GM06990 (cell line): Measurements from ENCODE around the gene VSTM2L.

Experiments
- DNase-seq: peaks from one replicate; pipeline ENCODE4 v3.0.0-alpha.2; 2011; ENCODE audit not compliant: insufficient read length; ENCODE audit errors: extremely low read depth
- H3K27me3 ChIP-seq: replicated peaks from 2 replicates; pipeline ENCODE4 v1.6.0; 2011; ENCODE audit warnings: low read length; ENCODE audit not compliant: control insufficient read depth, insufficient read depth
- H3K36me3 ChIP-seq: 2 replicates; pipeline ENCODE4 v1.5.1; 2011; ENCODE audit warnings: low read length; ENCODE audit not compliant: control insufficient read depth, insufficient read depth
- H3K4me3 ChIP-seq: replicated peaks from 2 replicates; pipeline ENCODE4 v1.5.1; 2011; ENCODE audit warnings: low read depth, mild to moderate bottlenecking, control low read depth, low read length
- TF ChIP-seq, protein P1 (sequence below): IDR thresholded peaks from 2 replicates; pipeline ENCODE4 v1.5.1; 2011; ENCODE audit warnings: low read length, control low read depth, mild to moderate bottlenecking, inconsistent platforms; ENCODE audit not compliant: insufficient read depth, poor library complexity, severe bottlenecking

The VSTM2L gene

DNA sequence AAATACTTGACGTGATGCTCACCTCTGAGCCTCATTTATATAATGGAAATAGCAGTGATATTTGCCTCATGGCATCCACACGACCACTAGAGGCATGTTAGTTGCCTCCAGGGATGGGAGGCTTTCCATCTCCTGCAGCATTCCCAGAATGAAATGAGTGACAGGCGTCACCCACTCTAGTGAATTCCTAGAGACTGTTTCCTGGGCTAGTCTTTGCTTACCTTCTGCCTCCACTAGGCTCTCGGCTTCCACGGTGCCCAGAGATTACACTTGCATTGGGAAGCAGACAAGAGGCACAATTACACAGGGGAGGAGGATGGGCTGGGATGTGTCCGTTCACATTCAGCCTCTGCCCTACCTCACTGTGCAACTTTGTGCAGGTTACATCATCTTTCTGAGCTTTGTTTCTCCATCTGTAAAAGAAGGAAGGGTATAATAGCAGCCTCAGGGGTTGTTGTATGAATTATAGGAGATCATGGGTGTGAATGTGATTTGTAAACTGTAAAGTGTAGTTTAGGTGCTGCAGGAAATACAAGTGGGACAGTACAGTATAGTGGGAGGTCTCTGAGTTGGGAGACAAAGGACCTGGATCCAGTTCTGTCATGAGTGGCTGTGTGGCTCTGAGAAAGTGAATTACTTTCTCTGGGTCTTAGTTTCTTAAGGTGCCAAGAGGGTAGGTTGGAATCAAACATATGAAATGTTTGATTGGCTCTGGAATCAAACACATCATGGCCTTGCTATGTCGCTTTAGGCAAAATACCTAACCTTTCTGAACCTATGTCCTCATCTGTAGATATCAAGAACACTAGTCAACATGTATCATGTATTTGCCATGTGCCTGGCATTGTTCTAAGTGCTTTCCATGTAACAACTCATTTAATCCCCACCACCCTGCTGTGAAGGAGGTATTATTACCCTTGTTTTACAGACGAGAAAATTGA is 3.6 kb upstream of the VSTM2L start:
- Histone ChIP-seq H3K36me3 (no peaks in the 10 kb centered on the region), H3K27me3 (no peaks in the 10 kb centered on the region; the same call in 1 of the 2 replicates), H3K4me3 (no peak overlapping the region)
- TF ChIP-seq, protein P1, sequence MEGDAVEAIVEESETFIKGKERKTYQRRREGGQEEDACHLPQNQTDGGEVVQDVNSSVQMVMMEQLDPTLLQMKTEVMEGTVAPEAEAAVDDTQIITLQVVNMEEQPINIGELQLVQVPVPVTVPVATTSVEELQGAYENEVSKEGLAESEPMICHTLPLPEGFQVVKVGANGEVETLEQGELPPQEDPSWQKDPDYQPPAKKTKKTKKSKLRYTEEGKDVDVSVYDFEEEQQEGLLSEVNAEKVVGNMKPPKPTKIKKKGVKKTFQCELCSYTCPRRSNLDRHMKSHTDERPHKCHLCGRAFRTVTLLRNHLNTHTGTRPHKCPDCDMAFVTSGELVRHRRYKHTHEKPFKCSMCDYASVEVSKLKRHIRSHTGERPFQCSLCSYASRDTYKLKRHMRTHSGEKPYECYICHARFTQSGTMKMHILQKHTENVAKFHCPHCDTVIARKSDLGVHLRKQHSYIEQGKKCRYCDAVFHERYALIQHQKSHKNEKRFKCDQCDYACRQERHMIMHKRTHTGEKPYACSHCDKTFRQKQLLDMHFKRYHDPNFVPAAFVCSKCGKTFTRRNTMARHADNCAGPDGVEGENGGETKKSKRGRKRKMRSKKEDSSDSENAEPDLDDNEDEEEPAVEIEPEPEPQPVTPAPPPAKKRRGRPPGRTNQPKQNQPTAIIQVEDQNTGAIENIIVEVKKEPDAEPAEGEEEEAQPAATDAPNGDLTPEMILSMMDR = no peak
- DNase-seq = no peak

DNA sequence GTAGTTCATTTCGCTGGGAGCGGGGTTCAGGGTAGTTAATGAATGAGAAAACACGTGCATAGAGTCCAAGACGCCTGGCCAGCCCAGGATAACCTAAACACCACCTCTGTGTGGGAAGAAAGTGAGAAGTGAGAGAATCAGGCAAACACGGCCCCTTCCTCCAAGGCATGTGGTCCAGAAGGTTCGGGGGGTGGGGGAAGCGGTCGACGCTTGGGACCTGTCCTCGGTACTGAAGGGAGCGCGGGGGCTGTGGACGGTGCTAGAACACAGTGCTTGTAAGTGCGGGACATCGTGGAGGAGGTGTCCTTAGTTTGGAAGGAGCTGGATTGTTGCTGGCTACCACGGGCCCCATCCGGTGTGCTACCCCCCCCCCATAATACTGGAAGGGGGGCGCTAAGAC is 1.7 kb upstream of the VSTM2L start:
- Histone ChIP-seq H3K36me3 (no peaks in the 10 kb centered on the region), H3K27me3 (no peaks in the 10 kb centered on the region; the same call in 1 of the 2 replicates), H3K4me3 (no peak overlapping the region)
- DNase-seq = no peak
- TF ChIP-seq, protein P1 = no peak

DNA sequence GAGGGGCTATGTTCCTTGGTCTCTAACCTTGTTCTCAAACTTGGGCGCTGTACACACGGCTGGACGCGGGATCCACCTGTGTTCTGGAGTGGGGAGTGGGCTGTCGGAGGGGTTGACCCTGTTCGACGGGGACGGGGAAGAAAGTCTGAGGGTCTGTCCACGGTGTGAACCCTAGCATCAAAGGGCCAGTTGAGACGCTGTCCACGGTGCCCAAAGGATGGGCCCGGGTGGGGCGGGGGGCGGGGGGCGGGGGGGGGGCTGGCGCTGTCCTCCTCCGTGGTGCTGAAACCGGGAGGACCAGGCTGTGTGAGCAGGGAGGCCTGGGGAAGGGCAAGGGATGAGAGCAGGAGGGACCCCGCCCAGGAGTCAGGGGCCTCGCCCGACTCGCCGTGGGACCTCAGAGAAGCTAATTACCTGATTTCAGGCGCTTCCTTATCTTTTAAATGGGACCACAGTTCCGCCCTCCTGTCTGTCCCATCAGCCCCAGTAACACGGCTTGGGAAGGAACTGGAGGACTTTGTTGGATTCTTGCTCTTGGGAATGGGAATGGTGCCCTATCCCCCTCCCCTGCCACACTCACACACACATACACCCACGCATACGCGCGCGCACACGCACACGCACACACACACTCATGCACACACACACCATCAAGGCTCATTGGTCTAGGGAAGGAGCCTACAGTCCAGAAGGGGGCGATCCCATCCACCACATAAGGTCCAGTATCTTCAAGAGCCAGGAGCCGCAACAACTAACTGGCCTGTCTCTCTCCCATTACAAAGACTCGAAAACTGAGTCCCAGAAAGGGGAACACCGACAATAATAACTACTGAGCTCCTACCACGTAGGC is 1.0 kb upstream of the VSTM2L start:
- TF ChIP-seq, protein P1 = peak; percentile 78
- H3K4me3 ChIP-seq = peak overlapping the region; percentile 48

DNA sequence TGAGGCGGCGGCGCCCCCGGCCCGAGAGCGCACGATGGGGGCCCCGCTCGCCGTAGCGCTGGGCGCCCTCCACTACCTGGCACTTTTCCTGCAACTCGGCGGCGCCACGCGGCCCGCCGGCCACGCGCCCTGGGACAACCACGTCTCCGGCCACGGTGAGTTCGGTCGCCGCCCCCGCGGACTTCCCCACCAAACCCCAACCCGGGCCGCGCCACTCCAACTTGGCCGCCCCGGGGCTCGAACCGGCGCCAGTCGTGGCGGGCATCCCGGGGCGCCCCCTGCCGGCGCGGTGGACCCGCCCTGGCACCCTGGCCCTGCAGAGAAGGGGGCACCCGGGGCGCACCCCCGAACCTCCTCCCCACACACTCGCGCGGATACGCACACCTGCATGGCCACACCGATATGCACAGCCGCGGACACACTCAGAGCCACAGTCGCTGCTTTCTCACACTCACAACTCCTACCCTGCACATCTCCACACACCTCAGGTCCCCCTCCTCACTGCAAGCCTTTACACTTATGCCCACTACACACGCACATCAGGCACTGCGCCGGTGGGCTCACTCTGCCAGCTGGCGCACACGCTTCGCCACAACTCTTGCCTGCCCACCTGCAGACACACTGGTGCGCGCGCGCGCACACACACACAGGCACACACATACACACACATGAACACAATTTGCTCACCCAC is 535 bp downstream of the VSTM2L start:
- DNase-seq = no peak

More for the DNA sequence above, 1.0 kb upstream of the VSTM2L start:
- Histone ChIP-seq H3K27me3 (no peaks in the 10 kb centered on the region; the same call in 1 of the 2 replicates), H3K36me3 (no peaks in the 10 kb centered on the region)
- peak; percentile 51 for DNase-seq

More for the DNA sequence above, 535 bp downstream of the VSTM2L start:
- Histone ChIP-seq H3K4me3 (peak overlapping the region; percentile 48), H3K36me3 (no peaks in the 10 kb centered on the region), H3K27me3 (no peaks in the 10 kb centered on the region; the same call in 1 of the 2 replicates)
- TF ChIP-seq, protein P1 = peak; percentile 23
